WTC11 (cell line): ENCODE results near the gene FNDC3B. TPM values are rescaled to one million over a fixed set of nuclear protein-coding genes. Genes with fewer than 3 reads are reported as not detected.

ENCODE experiments used
- ATAC-seq: fragments of 200-7000 bp; cut with Tn5 transposase; 2 replicates; pipeline ENCODE4 v1.10.0; 2021; ENCODE audit warnings: mild to moderate bottlenecking, moderate library complexity
- CTCF ChIA-PET: fragments of 300-600 bp; sonication (Branson Sonifier 250); formaldehyde crosslinking; loops from one replicate; lab custom pipeline; 2021; ENCODE audit warnings: antibody characterized with exemption; lab: Charles Lee
- POLR2A ChIA-PET: fragments of 350-600 bp; sonication (Branson Sonifier 250); formaldehyde crosslinking; loops from one replicate; lab custom pipeline; 2021; ENCODE audit warnings: antibody characterized with exemption; lab: Charles Lee
- DNase-seq: peaks from one replicate; pipeline ENCODE4 v3.0.0; 2021; ENCODE audit warnings: low spot score
- H3K27ac Mint-ChIP-seq: 2 replicates; pipeline ENCODE4 v1.8.0; 2021; ENCODE audit warnings: mixed read lengths
- H3K27me3 Mint-ChIP-seq: 2 replicates; pipeline ENCODE4 v1.8.0; 2021; ENCODE audit warnings: low read depth, mild to moderate bottlenecking, moderate library complexity, mixed read lengths
- H3K36me3 Mint-ChIP-seq: 2 replicates; pipeline ENCODE4 v1.8.0; 2021; ENCODE audit warnings: mixed read lengths
- H3K4me1 Mint-ChIP-seq: 2 replicates; pipeline ENCODE4 v1.8.0; 2022; ENCODE audit warnings: mixed read lengths
- H3K4me3 Mint-ChIP-seq: 2 replicates; pipeline ENCODE4 v1.8.0; 2021; ENCODE audit warnings: mild to moderate bottlenecking, moderate library complexity, mixed read lengths
- H3K9me3 Mint-ChIP-seq: 2 replicates; pipeline ENCODE4 v1.8.0; 2021; ENCODE audit warnings: mixed read lengths
- ESRRA ChIP-seq: sonication (generic); formaldehyde crosslinking; IDR thresholded peaks from 2 replicates; pipeline ENCODE4 v1.8.1; 2022; ENCODE audit warnings: mild to moderate bottlenecking, missing genetic modification reagents, borderline replicate concordance
- FOXK1 ChIP-seq: sonication (generic); formaldehyde crosslinking; IDR thresholded peaks from 2 replicates; pipeline ENCODE4 v1.8.0; 2022; ENCODE audit warnings: mild to moderate bottlenecking, moderate library complexity, missing genetic modification reagents
- GTF2I ChIP-seq: fragments of 250-450 bp; sonication (Bioruptor Pico); conservative IDR thresholded peaks from 2 replicates; pipeline ENCODE4 v1.4.0; 2021; ENCODE audit warnings: mild to moderate bottlenecking
- JUN ChIP-seq: sonication (generic); formaldehyde crosslinking; IDR thresholded peaks from 2 replicates; pipeline ENCODE4 v1.8.0; 2023; ENCODE audit warnings: mild to moderate bottlenecking, missing genetic modification reagents
- KAT7 ChIP-seq: sonication (generic); formaldehyde crosslinking; IDR thresholded peaks from 2 replicates; pipeline ENCODE4 v1.8.1; 2023; ENCODE audit warnings: missing genetic modification reagents, mild to moderate bottlenecking, borderline replicate concordance
- NFATC4 ChIP-seq: fragments of 250-450 bp; sonication (Bioruptor Pico); IDR thresholded peaks from 2 replicates; pipeline ENCODE4 v1.9.0; 2021; ENCODE audit warnings: mild to moderate bottlenecking
- NFYB ChIP-seq: sonication (generic); formaldehyde crosslinking; conservative IDR thresholded peaks from 2 replicates; pipeline ENCODE4 v1.8.0; 2022; ENCODE audit warnings: low read depth, missing genetic modification reagents
- PRRX2 ChIP-seq: fragments of 250-450 bp; sonication (Bioruptor Pico); IDR thresholded peaks from 2 replicates; pipeline ENCODE4 v1.8.0; 2021; ENCODE audit warnings: mild to moderate bottlenecking
- SOX15 ChIP-seq: fragments of 250-450 bp; sonication (Bioruptor Pico); IDR thresholded peaks from 2 replicates; pipeline ENCODE4 v1.9.0; 2021; ENCODE audit warnings: mild to moderate bottlenecking
- SP1 ChIP-seq: sonication (generic); formaldehyde crosslinking; conservative IDR thresholded peaks from 2 replicates; pipeline ENCODE4 v1.8.1; 2022; ENCODE audit warnings: missing genetic modification reagents
- TCF7 ChIP-seq: sonication (generic); formaldehyde crosslinking; IDR thresholded peaks from 2 replicates; pipeline ENCODE4 v1.8.0; 2022; ENCODE audit warnings: mild to moderate bottlenecking, low read depth, missing genetic modification reagents, moderate library complexity
- ZNF121 ChIP-seq: sonication (generic); formaldehyde crosslinking; IDR thresholded peaks from 2 replicates; pipeline ENCODE4 v1.8.0; 2023; ENCODE audit warnings: missing genetic modification reagents
- ZNF138 ChIP-seq: sonication (generic); formaldehyde crosslinking; conservative IDR thresholded peaks from 2 replicates; pipeline ENCODE4 v1.8.1; 2022; ENCODE audit warnings: mild to moderate bottlenecking, moderate library complexity, missing genetic modification reagents
- ZNF416 ChIP-seq: fragments of 250-450 bp; sonication (Bioruptor Pico); IDR thresholded peaks from 2 replicates; pipeline ENCODE4 v1.9.0; 2021; ENCODE audit warnings: mild to moderate bottlenecking, inconsistent platforms
- total RNA-seq: library from RNA; stranded (reverse); gene quantifications from 3 replicates; pipeline ENCODE4 v1.2.3, GENCODE V29; 2021
- TF ChIP-seq, protein P1 (sequence below): sonication (generic); formaldehyde crosslinking; IDR thresholded peaks from 2 replicates; pipeline ENCODE4 v1.8.1; 2022; ENCODE audit warnings: mild to moderate bottlenecking, moderate library complexity, missing genetic modification reagents
- TF ChIP-seq, protein P2 (sequence below): sonication (generic); formaldehyde crosslinking; IDR thresholded peaks from 2 replicates; pipeline ENCODE4 v1.8.1; 2022; ENCODE audit warnings: mild to moderate bottlenecking, missing genetic modification reagents, moderate library complexity, borderline replicate concordance
- TF ChIP-seq, protein P3 (sequence below): sonication (generic); formaldehyde crosslinking; IDR thresholded peaks from 2 replicates; pipeline ENCODE4 v1.8.0; 2022; ENCODE audit warnings: mild to moderate bottlenecking, missing genetic modification reagents
- TF ChIP-seq, protein P4 (sequence below): fragments of 250-450 bp; sonication (Bioruptor Pico); IDR thresholded peaks from 2 replicates; pipeline ENCODE4 v1.9.0; 2021; ENCODE audit warnings: mild to moderate bottlenecking
- TF ChIP-seq, protein P5 (sequence below): fragments of 250-450 bp; sonication (Bioruptor Pico); IDR thresholded peaks from 2 replicates; pipeline ENCODE4 v1.9.0; 2021; ENCODE audit warnings: moderate library complexity, mild to moderate bottlenecking, inconsistent platforms, borderline replicate concordance
- TF ChIP-seq, protein P6 (sequence below): sonication (generic); formaldehyde crosslinking; IDR thresholded peaks from 2 replicates; pipeline ENCODE4 v1.8.1; 2022; ENCODE audit warnings: missing genetic modification reagents, borderline replicate concordance
- TF ChIP-seq, protein P7 (sequence below): sonication (generic); formaldehyde crosslinking; IDR thresholded peaks from 2 replicates; pipeline ENCODE4 v1.8.1; 2022; ENCODE audit warnings: low read depth, missing genetic modification reagents, borderline replicate concordance
- TF ChIP-seq, protein P8 (sequence below): sonication (generic); formaldehyde crosslinking; IDR thresholded peaks from 2 replicates; pipeline ENCODE4 v1.8.1; 2023; ENCODE audit warnings: mild to moderate bottlenecking, missing genetic modification reagents, moderate library complexity

FNDC3B gene
- total RNA-seq, 1 experiment from 2014 or later: 42.8 TPM

DNA sequence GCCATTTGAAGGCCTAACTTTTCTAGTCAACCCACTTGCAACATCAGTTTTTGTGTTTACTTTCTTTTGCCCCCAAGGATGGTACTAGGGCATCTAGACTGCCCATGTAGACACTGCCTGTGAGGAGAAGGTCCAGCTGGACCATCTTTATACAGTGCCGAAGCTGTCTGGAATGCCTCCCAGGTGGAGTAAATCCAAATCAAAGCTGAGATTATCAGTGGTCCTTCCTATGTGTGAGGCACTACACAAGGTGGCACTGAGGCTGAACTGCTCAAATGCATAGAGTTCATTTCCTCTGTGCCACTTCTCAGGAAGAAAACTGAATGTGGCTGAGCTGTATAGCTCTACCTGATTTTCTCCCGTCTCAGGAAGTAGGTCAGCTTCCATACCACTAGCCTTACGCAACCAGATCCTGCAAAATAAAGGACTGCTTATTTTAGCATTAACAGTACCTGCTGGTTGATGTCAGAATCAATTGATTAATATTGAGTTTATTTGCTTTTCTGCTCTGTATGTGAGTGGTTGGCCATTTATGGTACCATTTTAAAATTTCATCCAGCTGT, 302.8 kb downstream of the FNDC3B start:
- no peak overlapping the region for H3K27ac Mint-ChIP-seq
- DNase-seq: no peak
- ChIA-PET POLR2A (no interaction called here), CTCF (interaction anchor here (0.5 to 3.1 kb wide), 32 partner anchors 8 to 781 kb away, joined by 3 to 41 read pairs (median 3); no protein-coding TSS in a partner anchor)
- no peak for TF ChIP-seq KAT7 (CRISPR knock-in tag)
- TF ChIP-seq ZNF138 (CRISPR knock-in tag): no peak
- TF ChIP-seq GTF2I (CRISPR knock-in tag): no peak
- TF ChIP-seq JUN (CRISPR knock-in tag): no peak
- TF ChIP-seq, protein P1, sequence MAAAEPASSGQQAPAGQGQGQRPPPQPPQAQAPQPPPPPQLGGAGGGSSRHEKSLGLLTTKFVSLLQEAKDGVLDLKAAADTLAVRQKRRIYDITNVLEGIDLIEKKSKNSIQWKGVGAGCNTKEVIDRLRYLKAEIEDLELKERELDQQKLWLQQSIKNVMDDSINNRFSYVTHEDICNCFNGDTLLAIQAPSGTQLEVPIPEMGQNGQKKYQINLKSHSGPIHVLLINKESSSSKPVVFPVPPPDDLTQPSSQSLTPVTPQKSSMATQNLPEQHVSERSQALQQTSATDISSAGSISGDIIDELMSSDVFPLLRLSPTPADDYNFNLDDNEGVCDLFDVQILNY (CRISPR knock-in tag): no peak
- no peak for TF ChIP-seq PRRX2 (CRISPR knock-in tag)
- no peak for TF ChIP-seq SP1
- TF ChIP-seq ESRRA (CRISPR knock-in tag): no peak
- no peak for TF ChIP-seq TCF7 (CRISPR knock-in tag)
- no peak for TF ChIP-seq FOXK1 (CRISPR knock-in tag)
- TF ChIP-seq, protein P2, sequence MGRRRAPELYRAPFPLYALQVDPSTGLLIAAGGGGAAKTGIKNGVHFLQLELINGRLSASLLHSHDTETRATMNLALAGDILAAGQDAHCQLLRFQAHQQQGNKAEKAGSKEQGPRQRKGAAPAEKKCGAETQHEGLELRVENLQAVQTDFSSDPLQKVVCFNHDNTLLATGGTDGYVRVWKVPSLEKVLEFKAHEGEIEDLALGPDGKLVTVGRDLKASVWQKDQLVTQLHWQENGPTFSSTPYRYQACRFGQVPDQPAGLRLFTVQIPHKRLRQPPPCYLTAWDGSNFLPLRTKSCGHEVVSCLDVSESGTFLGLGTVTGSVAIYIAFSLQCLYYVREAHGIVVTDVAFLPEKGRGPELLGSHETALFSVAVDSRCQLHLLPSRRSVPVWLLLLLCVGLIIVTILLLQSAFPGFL (CRISPR knock-in tag): no peak
- ATAC-seq: no peak
- H3K4me3 Mint-ChIP-seq: no peak overlapping the region
- H3K9me3 Mint-ChIP-seq: no peaks in the 10 kb centered on the region
- no peaks in the 10 kb centered on the region for H3K4me1 Mint-ChIP-seq
- H3K36me3 Mint-ChIP-seq: peaks cover 49% of the 10 kb centered on the region
- no peaks in the 10 kb centered on the region for H3K27me3 Mint-ChIP-seq

DNA sequence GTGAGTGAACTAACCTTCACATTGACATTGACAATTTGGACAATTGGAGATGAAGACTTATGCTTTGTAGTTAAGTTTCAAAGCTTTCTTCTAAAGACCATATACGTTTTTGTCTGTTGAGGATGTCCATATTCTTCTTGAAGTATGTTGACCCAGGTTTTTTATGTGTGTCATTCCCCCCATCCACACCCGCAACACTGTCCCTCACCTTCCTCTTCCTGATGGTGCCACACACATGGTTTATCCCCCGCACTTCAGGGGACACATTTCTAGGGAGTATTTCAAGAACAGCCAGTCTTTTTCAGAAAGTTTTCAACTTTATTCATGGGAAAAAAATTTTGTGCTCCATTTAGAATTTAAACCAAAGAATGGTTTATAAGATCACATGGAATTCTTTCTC, 303.7 kb downstream of the FNDC3B start:
- H3K4me3 Mint-ChIP-seq: no peak overlapping the region
- no peaks in the 10 kb centered on the region for H3K27me3 Mint-ChIP-seq
- DNase-seq (no peak), ATAC-seq (no peak)
- H3K4me1 Mint-ChIP-seq: no peaks in the 10 kb centered on the region
- ChIA-PET CTCF (interaction anchor here (3.1 kb wide), 1 partner anchor 10 kb away, joined by 41 read pairs; no protein-coding TSS in a partner anchor), POLR2A (no interaction called here)
- H3K36me3 Mint-ChIP-seq: peaks cover 47% of the 10 kb centered on the region
- no peaks in the 10 kb centered on the region for H3K9me3 Mint-ChIP-seq
- H3K27ac Mint-ChIP-seq: no peak overlapping the region
- TF ChIP-seq, protein P3, sequence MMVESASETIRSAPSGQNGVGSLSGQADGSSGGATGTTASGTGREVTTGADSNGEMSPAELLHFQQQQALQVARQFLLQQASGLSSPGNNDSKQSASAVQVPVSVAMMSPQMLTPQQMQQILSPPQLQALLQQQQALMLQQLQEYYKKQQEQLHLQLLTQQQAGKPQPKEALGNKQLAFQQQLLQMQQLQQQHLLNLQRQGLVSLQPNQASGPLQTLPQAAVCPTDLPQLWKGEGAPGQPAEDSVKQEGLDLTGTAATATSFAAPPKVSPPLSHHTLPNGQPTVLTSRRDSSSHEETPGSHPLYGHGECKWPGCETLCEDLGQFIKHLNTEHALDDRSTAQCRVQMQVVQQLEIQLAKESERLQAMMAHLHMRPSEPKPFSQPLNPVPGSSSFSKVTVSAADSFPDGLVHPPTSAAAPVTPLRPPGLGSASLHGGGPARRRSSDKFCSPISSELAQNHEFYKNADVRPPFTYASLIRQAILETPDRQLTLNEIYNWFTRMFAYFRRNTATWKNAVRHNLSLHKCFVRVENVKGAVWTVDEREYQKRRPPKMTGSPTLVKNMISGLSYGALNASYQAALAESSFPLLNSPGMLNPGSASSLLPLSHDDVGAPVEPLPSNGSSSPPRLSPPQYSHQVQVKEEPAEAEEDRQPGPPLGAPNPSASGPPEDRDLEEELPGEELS: no peak
- no peak for TF ChIP-seq ZNF121 (CRISPR knock-in tag)
- TF ChIP-seq, protein P4, sequence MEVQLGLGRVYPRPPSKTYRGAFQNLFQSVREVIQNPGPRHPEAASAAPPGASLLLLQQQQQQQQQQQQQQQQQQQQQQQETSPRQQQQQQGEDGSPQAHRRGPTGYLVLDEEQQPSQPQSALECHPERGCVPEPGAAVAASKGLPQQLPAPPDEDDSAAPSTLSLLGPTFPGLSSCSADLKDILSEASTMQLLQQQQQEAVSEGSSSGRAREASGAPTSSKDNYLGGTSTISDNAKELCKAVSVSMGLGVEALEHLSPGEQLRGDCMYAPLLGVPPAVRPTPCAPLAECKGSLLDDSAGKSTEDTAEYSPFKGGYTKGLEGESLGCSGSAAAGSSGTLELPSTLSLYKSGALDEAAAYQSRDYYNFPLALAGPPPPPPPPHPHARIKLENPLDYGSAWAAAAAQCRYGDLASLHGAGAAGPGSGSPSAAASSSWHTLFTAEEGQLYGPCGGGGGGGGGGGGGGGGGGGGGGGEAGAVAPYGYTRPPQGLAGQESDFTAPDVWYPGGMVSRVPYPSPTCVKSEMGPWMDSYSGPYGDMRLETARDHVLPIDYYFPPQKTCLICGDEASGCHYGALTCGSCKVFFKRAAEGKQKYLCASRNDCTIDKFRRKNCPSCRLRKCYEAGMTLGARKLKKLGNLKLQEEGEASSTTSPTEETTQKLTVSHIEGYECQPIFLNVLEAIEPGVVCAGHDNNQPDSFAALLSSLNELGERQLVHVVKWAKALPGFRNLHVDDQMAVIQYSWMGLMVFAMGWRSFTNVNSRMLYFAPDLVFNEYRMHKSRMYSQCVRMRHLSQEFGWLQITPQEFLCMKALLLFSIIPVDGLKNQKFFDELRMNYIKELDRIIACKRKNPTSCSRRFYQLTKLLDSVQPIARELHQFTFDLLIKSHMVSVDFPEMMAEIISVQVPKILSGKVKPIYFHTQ (CRISPR knock-in tag): no peak
- TF ChIP-seq, protein P5, sequence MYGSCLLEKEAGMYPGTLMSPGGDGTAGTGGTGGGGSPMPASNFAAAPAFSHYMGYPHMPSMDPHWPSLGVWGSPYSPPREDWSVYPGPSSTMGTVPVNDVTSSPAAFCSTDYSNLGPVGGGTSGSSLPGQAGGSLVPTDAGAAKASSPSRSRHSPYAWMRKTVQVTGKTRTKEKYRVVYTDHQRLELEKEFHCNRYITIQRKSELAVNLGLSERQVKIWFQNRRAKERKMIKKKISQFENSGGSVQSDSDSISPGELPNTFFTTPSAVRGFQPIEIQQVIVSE (CRISPR knock-in tag): no peak
- no peak for TF ChIP-seq SOX15
- no peak for TF ChIP-seq NFYB (CRISPR knock-in tag)
- TF ChIP-seq, protein P6, sequence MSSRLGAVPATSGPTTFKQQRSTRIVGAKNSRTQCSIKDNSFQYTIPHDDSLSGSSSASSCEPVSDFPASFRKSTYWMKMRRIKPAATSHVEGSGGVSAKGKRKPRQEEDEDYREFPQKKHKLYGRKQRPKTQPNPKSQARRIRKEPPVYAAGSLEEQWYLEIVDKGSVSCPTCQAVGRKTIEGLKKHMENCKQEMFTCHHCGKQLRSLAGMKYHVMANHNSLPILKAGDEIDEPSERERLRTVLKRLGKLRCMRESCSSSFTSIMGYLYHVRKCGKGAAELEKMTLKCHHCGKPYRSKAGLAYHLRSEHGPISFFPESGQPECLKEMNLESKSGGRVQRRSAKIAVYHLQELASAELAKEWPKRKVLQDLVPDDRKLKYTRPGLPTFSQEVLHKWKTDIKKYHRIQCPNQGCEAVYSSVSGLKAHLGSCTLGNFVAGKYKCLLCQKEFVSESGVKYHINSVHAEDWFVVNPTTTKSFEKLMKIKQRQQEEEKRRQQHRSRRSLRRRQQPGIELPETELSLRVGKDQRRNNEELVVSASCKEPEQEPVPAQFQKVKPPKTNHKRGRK: no peak
- no peak for TF ChIP-seq ZNF138 (CRISPR knock-in tag)
- no peak for TF ChIP-seq TCF7 (CRISPR knock-in tag)
- no peak for TF ChIP-seq ZNF416 (CRISPR knock-in tag)
- TF ChIP-seq, protein P1 (CRISPR knock-in tag): no peak
- TF ChIP-seq, protein P7, sequence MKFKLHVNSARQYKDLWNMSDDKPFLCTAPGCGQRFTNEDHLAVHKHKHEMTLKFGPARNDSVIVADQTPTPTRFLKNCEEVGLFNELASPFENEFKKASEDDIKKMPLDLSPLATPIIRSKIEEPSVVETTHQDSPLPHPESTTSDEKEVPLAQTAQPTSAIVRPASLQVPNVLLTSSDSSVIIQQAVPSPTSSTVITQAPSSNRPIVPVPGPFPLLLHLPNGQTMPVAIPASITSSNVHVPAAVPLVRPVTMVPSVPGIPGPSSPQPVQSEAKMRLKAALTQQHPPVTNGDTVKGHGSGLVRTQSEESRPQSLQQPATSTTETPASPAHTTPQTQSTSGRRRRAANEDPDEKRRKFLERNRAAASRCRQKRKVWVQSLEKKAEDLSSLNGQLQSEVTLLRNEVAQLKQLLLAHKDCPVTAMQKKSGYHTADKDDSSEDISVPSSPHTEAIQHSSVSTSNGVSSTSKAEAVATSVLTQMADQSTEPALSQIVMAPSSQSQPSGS (CRISPR knock-in tag): no peak
- TF ChIP-seq NFATC4 (CRISPR knock-in tag): no peak
- TF ChIP-seq, protein P8, sequence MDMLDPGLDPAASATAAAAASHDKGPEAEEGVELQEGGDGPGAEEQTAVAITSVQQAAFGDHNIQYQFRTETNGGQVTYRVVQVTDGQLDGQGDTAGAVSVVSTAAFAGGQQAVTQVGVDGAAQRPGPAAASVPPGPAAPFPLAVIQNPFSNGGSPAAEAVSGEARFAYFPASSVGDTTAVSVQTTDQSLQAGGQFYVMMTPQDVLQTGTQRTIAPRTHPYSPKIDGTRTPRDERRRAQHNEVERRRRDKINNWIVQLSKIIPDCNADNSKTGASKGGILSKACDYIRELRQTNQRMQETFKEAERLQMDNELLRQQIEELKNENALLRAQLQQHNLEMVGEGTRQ: no peak
